GM12891 (cell line): ENCODE results near the gene EBF3.

Source experiments
- DNase-seq: peaks from one replicate; pipeline ENCODE4 v3.0.0; 2011; ENCODE audit warnings: low spot score; ENCODE audit not compliant: insufficient read length
- FAIRE-seq: peaks from 2 replicates; lab custom pipeline; 2011; peaks lifted over from hg19 to GRCh38; lab: Jason Lieb, UNC
- PAX5 ChIP-seq: IDR thresholded peaks from 2 replicates; pipeline ENCODE4 v1.6.1; 2011; ENCODE audit warnings: low read length, moderate library complexity, mild to moderate bottlenecking; ENCODE audit not compliant: insufficient read depth, severe bottlenecking
- POLR2A ChIP-seq: IDR thresholded peaks from 2 replicates; pipeline ENCODE4 v1.6.1; 2011; ENCODE audit warnings: low read depth, low read length, control low read depth
- POLR2AphosphoS5 ChIP-seq: IDR thresholded peaks from 2 replicates; pipeline ENCODE4 v1.6.1; 2011; ENCODE audit warnings: low read depth, low read length, control low read depth
- POU2F2 ChIP-seq: IDR thresholded peaks from 2 replicates; pipeline ENCODE4 v1.6.1; 2011; ENCODE audit warnings: low read depth, mild to moderate bottlenecking, control low read depth, low read length, moderate library complexity
- SPI1 ChIP-seq: IDR thresholded peaks from 2 replicates; pipeline ENCODE4 v1.6.1; 2011; ENCODE audit warnings: low read depth, low read length, control low read depth
- TAF1 ChIP-seq: IDR thresholded peaks from 2 replicates; pipeline ENCODE4 v1.6.1; 2011; ENCODE audit warnings: low read depth, low read length, control low read depth

Gene EBF3

DNA sequence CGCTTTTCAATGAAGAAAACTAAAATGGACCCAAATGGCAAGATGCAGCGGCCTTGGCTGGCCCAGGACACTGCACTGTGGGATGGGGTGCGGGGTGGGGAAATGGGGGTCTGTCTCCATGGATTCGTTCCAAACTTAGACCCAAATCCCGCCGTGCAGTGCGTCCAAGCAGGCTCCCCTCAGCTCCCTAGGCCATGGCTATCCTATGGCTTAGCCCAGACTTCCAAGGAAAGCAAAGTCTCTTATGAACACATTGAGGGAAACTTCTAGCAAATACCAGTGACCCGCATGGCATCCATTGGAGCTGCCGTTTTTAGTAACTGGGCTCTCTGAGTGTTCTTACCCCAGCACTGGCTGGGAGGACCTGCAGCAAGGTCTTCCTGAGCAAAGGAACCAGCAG is 122.5 kb downstream of the EBF3 start:
- no peak for DNase-seq
- FAIRE-seq = no peak
- TF ChIP-seq POLR2AphosphoS5 (no peak), POU2F2 (no peak), PAX5 (no peak), TAF1 (no peak), SPI1 (no peak), POLR2A (no peak)

DNA sequence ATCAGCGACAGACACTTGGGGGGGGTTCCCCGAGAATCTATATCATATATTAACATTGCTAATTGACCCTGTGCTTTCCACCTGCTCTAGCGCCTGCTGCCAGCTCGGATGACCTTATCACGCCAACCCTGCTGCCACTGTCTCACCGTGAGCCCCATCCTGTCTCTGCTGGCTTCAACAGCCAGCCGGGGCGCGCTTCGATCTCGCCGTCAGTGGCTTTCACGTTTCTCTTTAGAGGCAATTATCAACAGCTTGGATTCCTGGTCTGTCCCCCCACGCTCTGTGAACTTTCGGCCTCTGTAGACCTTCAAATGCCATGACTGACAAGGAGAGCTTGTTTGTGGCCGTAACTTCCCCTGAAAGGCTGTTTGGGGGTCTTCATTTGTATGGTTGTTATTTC is 123.0 kb downstream of the EBF3 start:
- FAIRE-seq = no peak

DNA sequence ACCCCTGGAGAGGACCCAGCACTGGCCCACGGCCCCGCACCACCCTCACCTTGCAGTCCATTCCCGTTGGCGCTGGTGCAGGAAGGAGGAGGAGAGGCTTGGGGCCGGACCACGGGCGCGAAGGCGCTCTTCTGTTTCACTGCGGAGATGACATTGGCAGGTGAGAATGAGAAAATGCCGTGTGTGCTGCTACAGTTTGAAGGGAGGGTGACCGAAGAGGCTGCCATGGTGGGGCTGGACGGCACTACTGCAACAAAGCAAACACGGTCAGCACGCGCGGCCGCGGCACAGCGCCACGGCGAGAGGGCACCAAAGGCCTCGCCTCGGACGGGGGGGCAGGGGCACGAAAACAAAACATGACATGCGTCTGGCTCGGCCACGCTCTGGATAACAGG is 123.9 kb downstream of the EBF3 start:
- TF ChIP-seq POU2F2 (no peak), TAF1 (no peak)
- DNase-seq = no peak
- no peak for FAIRE-seq

More for the DNA sequence above, 123.0 kb downstream of the EBF3 start:
- DNase-seq = no peak
- TF ChIP-seq POU2F2 (no peak), PAX5 (no peak), SPI1 (no peak), POLR2AphosphoS5 (no peak), TAF1 (no peak), POLR2A (no peak)

DNA sequence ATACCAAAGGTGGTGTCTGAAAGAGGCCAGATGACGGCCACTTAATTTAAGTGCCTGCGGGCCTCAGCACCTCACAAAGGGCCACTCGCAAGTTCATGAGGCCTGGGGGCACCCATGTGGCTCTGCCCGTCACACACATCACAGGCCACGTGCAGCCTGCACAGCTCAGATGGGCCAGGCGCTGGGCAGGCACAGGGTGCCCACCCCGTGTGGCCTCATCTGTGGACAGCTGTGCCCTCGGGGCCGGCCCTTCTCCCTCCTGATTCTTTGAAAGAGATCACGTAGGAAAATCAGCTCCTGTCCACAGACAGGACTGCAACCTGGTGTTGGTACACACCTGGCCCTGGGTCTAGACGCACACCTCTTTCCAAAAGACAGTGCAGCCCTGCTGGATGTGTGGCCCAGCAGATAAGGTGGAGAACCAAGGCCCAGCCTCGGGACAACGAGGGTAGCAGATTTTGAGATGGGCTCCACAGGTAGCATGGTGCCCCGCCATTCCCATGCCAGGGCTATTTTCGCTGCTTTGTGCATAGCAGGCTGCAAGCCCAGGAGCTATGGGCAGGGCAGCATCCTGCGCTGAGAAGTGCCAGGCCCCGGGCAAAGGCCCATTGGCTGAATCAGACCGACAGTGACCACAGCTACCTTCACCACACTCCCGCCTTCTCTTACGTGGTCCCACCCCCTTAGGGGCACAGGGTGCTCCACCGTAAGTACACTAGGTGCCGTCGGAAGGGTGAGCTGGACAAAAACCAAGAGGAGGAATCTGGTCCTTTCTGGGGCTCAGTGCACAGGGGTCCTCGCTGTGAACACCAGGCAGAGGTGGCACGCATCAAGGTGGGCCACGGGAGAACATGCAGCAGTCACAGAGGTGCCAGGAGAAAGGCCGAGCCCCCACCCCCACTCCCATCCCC is 124.5 kb downstream of the EBF3 start:
- DNase-seq = no peak
- no peak for FAIRE-seq
- TF ChIP-seq PAX5 (no peak), POLR2A (no peak), POLR2AphosphoS5 (no peak), POU2F2 (no peak), TAF1 (no peak), SPI1 (no peak)

DNA sequence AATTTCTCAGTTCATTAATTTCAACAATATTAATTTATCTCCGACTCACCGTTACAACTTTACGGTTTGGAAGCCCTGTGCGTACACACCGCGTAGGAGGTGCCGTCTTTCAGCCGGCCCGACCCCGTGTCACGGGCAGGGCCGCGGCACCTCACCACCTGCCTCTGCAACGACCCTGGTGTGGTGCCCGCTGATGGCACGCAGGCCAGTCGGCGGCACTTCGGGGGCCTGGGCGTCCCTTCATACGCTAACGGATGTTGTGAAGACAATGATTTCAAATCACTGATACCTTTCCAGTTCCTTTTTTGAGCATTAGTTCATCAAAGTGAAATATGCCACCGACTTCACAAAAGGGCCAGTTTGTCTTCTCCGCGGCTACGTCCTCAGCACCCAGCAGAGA is 125.3 kb downstream of the EBF3 start:
- no peak for DNase-seq
- FAIRE-seq = no peak
- TF ChIP-seq PAX5 = no peak
- TF ChIP-seq TAF1 = no peak
- TF ChIP-seq SPI1 = no peak
- TF ChIP-seq POU2F2 = no peak
- no peak for TF ChIP-seq POLR2A
- TF ChIP-seq POLR2AphosphoS5 = no peak

DNA sequence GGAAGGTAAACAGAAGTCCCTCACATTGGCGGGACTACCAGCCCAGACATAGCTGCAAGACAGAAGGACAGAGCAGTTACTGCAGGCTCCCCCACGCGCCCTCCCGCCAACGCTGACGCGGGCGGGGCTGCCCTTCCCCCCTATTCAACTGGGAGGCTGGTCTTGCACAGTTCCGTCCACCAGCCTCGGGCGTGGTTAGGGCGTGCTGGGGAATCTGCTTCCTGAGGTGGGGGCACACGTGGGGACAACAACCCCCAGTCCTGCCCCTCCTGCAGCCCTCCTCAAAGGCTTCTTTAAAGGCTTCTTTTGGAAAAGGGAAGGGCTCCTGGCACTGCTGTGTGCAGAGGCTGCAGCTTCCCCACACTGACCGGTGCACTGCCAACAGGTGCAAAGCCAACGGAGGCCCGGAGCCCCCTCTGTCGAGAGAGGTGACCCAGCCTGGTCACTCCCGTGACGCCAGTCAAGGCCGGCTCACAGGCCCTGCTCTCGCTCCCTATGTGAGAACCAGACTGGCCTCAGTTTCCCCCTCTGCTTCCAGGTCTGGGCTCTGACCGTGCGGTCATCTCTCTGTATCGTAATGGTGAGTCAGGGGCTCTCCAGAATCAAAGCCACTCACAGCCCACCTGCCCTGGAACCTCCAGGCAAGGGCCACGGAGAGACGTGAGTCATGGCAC is 126.0 kb downstream of the EBF3 start:
- DNase-seq (no peak), FAIRE-seq (no peak)
- TF ChIP-seq POLR2AphosphoS5 (no peak), TAF1 (no peak), POLR2A (no peak), POU2F2 (no peak), SPI1 (no peak), PAX5 (no peak)

DNA sequence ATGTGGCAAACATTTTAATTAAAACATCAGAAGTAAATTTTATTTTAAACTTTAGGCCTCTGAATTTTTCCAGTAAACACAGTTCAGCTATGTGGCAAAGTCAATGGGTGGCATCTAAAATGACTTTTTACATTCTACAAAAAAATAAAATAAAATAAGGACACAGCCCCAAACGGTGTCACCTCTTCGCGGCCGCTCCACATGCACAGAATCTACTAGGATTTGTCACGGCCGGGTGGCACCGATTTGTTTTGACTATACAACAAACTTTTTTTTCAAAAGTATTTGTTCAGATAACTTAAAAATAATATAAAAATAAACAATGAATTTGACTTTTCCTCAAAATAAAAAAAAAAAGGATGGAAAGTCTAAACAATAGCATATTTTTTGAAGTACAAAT is 127.8 kb downstream of the EBF3 start:
- TF ChIP-seq POLR2A = no peak
- no peak for TF ChIP-seq SPI1
- no peak for TF ChIP-seq TAF1
- TF ChIP-seq POU2F2 = no peak
- no peak for TF ChIP-seq PAX5
- TF ChIP-seq POLR2AphosphoS5 = no peak
- DNase-seq (no peak), FAIRE-seq (no peak)

DNA sequence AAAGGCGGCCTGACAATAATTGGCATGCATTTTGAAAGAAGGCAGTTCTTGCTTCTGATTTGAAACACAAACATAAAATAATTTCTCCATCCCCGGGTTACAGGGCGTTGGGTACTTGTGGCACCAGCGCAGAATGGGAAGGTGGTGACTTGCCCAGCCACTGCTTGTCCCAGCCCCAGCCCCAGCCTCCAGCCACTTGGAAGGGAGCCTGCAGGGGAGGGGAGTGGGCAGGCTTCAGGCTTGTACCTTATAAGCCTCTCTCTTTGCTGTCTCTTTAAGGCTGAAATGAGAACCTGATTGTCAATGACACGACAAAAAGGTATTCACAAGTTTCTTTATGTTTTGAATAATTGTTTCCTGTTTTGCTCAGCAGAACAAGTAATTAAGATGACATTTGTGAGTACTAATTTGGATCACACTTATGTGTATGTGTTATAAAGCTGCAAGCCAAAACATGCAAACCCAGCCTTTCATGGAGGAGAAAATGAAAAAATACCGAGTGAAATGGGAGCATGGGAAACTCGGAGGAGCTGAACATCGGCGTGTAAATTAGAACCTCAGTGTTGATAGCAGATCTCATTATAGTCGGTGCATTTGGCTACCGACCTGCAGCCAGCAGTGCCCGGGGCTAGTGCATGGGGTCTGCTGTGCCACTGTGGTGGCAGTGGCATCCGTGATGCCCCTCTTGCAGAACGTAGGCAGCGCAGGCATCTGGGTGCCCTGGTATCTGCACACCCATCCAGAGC is 129.9 kb downstream of the EBF3 start:
- TF ChIP-seq POLR2A (no peak), SPI1 (no peak)
- DNase-seq (no peak), FAIRE-seq (no peak)

DNA sequence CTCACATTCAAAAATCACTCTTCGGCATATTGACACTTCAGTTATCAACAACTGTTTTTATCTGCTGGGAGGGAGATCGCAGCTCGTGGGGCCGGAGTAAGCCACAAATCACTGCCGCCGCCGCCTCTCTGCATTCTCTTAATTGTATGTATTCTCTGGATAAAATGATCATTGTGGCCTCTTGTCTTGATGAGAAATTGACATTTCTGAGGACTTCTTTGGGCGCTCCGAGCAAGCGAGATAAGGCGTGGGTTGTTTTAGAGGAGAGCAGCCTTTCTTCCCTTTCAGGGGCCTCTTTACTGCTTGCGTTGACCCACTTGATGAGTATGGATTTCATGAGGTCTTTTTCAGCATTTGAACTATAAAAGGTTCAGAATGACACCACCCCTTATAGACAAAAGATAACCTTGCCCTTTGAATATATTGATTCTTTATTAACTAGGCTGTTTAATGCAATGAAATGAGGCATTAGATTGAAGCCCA is 130.6 kb downstream of the EBF3 start:
- no peak for FAIRE-seq
- no peak for DNase-seq
- TF ChIP-seq POU2F2 (no peak), TAF1 (no peak), POLR2AphosphoS5 (no peak), POLR2A (no peak), SPI1 (no peak), PAX5 (no peak)
